ENCODE data around the gene THAP10. TPM values are rescaled to one million over a fixed set of nuclear protein-coding genes. Genes with fewer than 3 reads are reported as not detected.

The THAP10 gene
- total RNA-seq, 1 experiment from 2014 or later = not detected

DNA sequence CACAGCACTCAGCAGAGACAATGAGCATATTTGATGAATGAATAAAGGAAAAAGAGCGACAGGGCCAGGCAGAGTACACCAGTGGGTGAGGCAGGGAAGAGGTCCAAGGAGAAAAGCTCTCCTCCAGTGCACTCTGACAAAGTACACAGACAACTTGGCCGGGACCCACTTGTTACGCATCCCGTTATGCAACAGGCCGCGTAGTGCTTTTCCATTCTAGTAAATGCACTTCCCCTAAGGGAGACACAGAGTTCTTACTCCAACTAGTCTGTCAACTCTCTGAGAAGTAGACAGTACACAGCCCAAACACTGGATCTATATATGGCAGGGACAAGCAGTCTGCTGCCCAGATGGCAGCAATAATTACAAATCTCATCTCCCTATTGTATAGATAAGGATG lies 56.8 kb downstream of the THAP10 start:
- Histone ChIP-seq H3K4me2 (ENCODE audit: low read depth, low read length, poor library complexity, severe bottlenecking) (no peak overlapping the region), H3K4me1 (ENCODE audit: low read length) (no peaks in the 10 kb centered on the region), H4K20me1 (ENCODE audit: insufficient read depth, low read depth, low read length) (no peaks in the 10 kb centered on the region), H3K9ac (ENCODE audit: low read length) (no peak overlapping the region), H3K9me3 (ENCODE audit: low read length) (no peaks in the 10 kb centered on the region), H2AFZ (ENCODE audit: low read length) (no peak overlapping the region), H3K79me2 (ENCODE audit: low read length) (no peaks in the 10 kb centered on the region), H3K9me2 (replicated peaks; ENCODE audit: insufficient read depth, low read length) (no peaks in the 10 kb centered on the region), H3K27me3 (ENCODE audit: low read length) (no peaks in the 10 kb centered on the region), H3K27ac (ENCODE audit: low read length) (no peak overlapping the region), H3K36me3 (ENCODE audit: insufficient read depth, low read length) (no peaks in the 10 kb centered on the region), H3K4me3 (ENCODE audit: low read length) (no peak overlapping the region)
- no peak for DNase-seq

DNA sequence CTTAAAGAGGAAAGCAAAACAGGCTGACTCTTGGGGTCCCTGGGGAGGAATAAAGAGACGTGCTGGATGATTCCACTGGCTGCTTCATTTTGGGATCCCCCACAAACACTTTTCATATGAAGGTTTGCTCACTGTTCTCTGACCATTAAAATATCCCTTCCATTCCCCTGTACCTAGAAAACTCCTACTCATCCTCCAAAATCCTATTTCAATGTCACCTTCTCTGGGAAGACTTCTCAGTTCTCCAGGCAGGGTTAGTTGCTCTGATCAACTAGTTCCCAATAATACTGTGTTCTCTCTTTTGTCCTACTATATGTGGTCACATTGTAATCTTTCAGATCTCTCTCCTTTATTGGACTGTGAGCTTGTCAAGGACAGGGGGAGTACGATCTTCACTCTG lies 57.2 kb downstream of the THAP10 start:
- Histone ChIP-seq H3K9me2 (replicated peaks; ENCODE audit: insufficient read depth, low read length) (no peaks in the 10 kb centered on the region), H3K4me3 (ENCODE audit: low read length) (no peak overlapping the region), H3K9ac (ENCODE audit: low read length) (no peak overlapping the region), H2AFZ (ENCODE audit: low read length) (no peak overlapping the region), H3K4me1 (ENCODE audit: low read length) (no peaks in the 10 kb centered on the region), H3K9me3 (ENCODE audit: low read length) (no peaks in the 10 kb centered on the region), H4K20me1 (ENCODE audit: insufficient read depth, low read depth, low read length) (no peaks in the 10 kb centered on the region), H3K4me2 (ENCODE audit: low read depth, low read length, poor library complexity, severe bottlenecking) (no peak overlapping the region), H3K79me2 (ENCODE audit: low read length) (no peaks in the 10 kb centered on the region), H3K27ac (ENCODE audit: low read length) (no peak overlapping the region), H3K27me3 (ENCODE audit: low read length) (no peaks in the 10 kb centered on the region), H3K36me3 (ENCODE audit: insufficient read depth, low read length) (no peaks in the 10 kb centered on the region)
- no peak for DNase-seq

GRCh38 chr15:70833861-70834765 lies 58.1 kb downstream of the THAP10 start:
- Histone ChIP-seq H3K4me2 (ENCODE audit: low read depth, low read length, poor library complexity, severe bottlenecking) (no peak overlapping the region), H3K27me3 (ENCODE audit: low read length) (no peaks in the 10 kb centered on the region), H2AFZ (ENCODE audit: low read length) (no peak overlapping the region), H4K20me1 (ENCODE audit: insufficient read depth, low read depth, low read length) (no peaks in the 10 kb centered on the region), H3K4me1 (ENCODE audit: low read length) (no peaks in the 10 kb centered on the region), H3K9me3 (ENCODE audit: low read length) (no peaks in the 10 kb centered on the region), H3K4me3 (ENCODE audit: low read length) (no peak overlapping the region), H3K9me2 (replicated peaks; ENCODE audit: insufficient read depth, low read length) (no peaks in the 10 kb centered on the region), H3K36me3 (ENCODE audit: insufficient read depth, low read length) (no peaks in the 10 kb centered on the region), H3K27ac (ENCODE audit: low read length) (no peak overlapping the region), H3K9ac (ENCODE audit: low read length) (no peak overlapping the region), H3K79me2 (ENCODE audit: low read length) (no peaks in the 10 kb centered on the region)
- no peak for DNase-seq

GRCh38 chr15:70833422-70833821 lies 58.8 kb downstream of the THAP10 start:
- Histone ChIP-seq H3K9me2 (replicated peaks; ENCODE audit: insufficient read depth, low read length) (no peaks in the 10 kb centered on the region), H3K4me2 (ENCODE audit: low read depth, low read length, poor library complexity, severe bottlenecking) (no peak overlapping the region), H3K9ac (ENCODE audit: low read length) (no peak overlapping the region), H3K27ac (ENCODE audit: low read length) (no peak overlapping the region), H3K4me1 (ENCODE audit: low read length) (no peaks in the 10 kb centered on the region), H4K20me1 (ENCODE audit: insufficient read depth, low read depth, low read length) (no peaks in the 10 kb centered on the region), H2AFZ (ENCODE audit: low read length) (no peak overlapping the region), H3K27me3 (ENCODE audit: low read length) (no peaks in the 10 kb centered on the region), H3K4me3 (ENCODE audit: low read length) (no peak overlapping the region), H3K36me3 (ENCODE audit: insufficient read depth, low read length) (no peaks in the 10 kb centered on the region), H3K9me3 (ENCODE audit: low read length) (no peaks in the 10 kb centered on the region), H3K79me2 (ENCODE audit: low read length) (no peaks in the 10 kb centered on the region)
- no peak for DNase-seq

DNA sequence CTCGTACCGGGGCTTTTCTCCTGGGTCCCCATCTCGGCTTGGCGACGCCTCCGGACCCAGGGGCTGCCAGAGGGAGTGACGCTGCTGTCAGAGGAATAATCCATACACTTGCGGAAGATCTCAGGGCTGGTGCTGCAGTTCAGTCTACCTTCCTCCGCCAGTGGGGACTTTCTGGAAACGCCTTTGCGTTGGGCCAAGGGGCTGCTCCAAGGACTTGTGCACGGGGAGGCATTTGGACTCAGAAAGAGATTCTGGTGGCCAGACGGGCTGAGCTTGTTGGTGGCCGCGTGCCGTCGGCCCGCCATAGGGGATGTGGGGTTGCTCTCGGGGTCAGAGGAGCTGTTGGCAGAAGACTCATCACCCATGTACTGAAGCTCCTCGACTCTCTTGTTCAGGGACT lies 60.1 kb downstream of the THAP10 start:
- Histone ChIP-seq H3K9me2 (replicated peaks; ENCODE audit: insufficient read depth, low read length) (no peaks in the 10 kb centered on the region), H2AFZ (ENCODE audit: low read length) (no peak overlapping the region), H3K9me3 (ENCODE audit: low read length) (no peaks in the 10 kb centered on the region), H3K4me1 (ENCODE audit: low read length) (no peaks in the 10 kb centered on the region), H3K27ac (ENCODE audit: low read length) (no peak overlapping the region), H3K4me2 (ENCODE audit: low read depth, low read length, poor library complexity, severe bottlenecking) (no peak overlapping the region), H3K36me3 (ENCODE audit: insufficient read depth, low read length) (no peaks in the 10 kb centered on the region), H3K9ac (ENCODE audit: low read length) (no peak overlapping the region), H4K20me1 (ENCODE audit: insufficient read depth, low read depth, low read length) (no peaks in the 10 kb centered on the region), H3K4me3 (ENCODE audit: low read length) (no peak overlapping the region), H3K79me2 (ENCODE audit: low read length) (no peaks in the 10 kb centered on the region), H3K27me3 (ENCODE audit: low read length) (no peaks in the 10 kb centered on the region)
- no peak for DNase-seq

Other genes with a start within 250 kb of the THAP10 start
- gene UACA, start 128.9 kb downstream of the THAP10 start, total RNA-seq (2014; rRNA removed; shearing (Covaris generic); ENCODE audit: low replicate concordance) = not detected in 2 replicates
- gene LARP6, start 38.3 kb downstream of the THAP10 start, total RNA-seq (2014; rRNA removed; shearing (Covaris generic); ENCODE audit: low replicate concordance) = not detected in 2 replicates
- gene LRRC49, start 393 bp upstream of the THAP10 start, total RNA-seq (2014; rRNA removed; shearing (Covaris generic); ENCODE audit: low replicate concordance) = not detected in 2 replicates
- gene THSD4, start 223.0 kb upstream of the THAP10 start, total RNA-seq (2014; rRNA removed; shearing (Covaris generic); ENCODE audit: low replicate concordance) = 0.11 TPM in 1 of 2 replicates, not detected in the other

Data from Karpas-422 (cell line).